PC-9 (cell line): ENCODE measurements around the gene GNL1.

Experiments
- CTCF ChIP-seq: fragments of 200-600 bp; sonication (generic); conservative IDR thresholded peaks from 2 replicates; pipeline ENCODE4 v1.6.1; 2017; ENCODE audit warnings: mixed run types, antibody characterized with exemption, mild to moderate bottlenecking, moderate library complexity
- EZH2 ChIP-seq: fragments of 200-600 bp; sonication (generic); IDR thresholded peaks from 2 replicates; pipeline ENCODE4 v1.8.0; 2017; ENCODE audit warnings: antibody characterized with exemption, low read depth

GRCh38 chr6:30537931-30538330 lies 18.4 kb downstream of the GNL1 start:
- TF ChIP-seq CTCF (no peak), EZH2 (no peak)
